GM12878 (cell line): ENCODE results near the gene NUBPL. TPM values are rescaled to one million over a fixed set of nuclear protein-coding genes. Genes with fewer than 3 reads are reported as not detected.

Experiments used
- ATAC-seq: fragments of 200-7000 bp; cut with Tn5 transposase; 3 replicates; pipeline ENCODE4 v1.9.1; 2020; ENCODE audit warnings: mild to moderate bottlenecking, moderate library complexity
- BruUV-seq: library from RNA; stranded (reverse); fragments of 400-500 nt; replicated peaks from 2 replicates; lab custom pipeline; 2021; lab: Mats Ljungman, UMichigan
- CTCF ChIA-PET: fragments of 300-600 bp; sonication (Branson Sonifier 250); formaldehyde crosslinking; extraction: SDS; loops from one replicate; lab custom pipeline; 2021; ENCODE audit warnings: inconsistent platforms; lab: Yijun Ruan, JAX
- POLR2A ChIA-PET: fragments of 350-600 bp; formaldehyde crosslinking; extraction: SDS; loops from one replicate; lab custom pipeline; 2021; ENCODE audit warnings: inconsistent platforms; lab: Charles Lee
- RAD21 ChIA-PET: fragments of 300-600 bp; sonication (Branson Sonifier 250); formaldehyde crosslinking; loops from one replicate; lab custom pipeline; 2023; ENCODE audit warnings: antibody characterized with exemption; ENCODE audit not compliant: unreplicated experiment; lab: Charles Lee
- SMC1A ChIA-PET: fragments of 300-600 bp; sonication (Branson Sonifier 250); formaldehyde crosslinking; loops from one replicate; lab custom pipeline; 2023; ENCODE audit not compliant: unreplicated experiment, uncharacterized antibody; lab: Charles Lee
- DNase-seq: peaks from one replicate; pipeline ENCODE4 v3.0.0-alpha.2; 2011; ENCODE audit warnings: low read depth, low spot score
- FAIRE-seq: peaks from 3 replicates; lab custom pipeline; 2011; peaks lifted over from hg19 to GRCh38; lab: Jason Lieb, UNC
- H2AFZ ChIP-seq: 2 replicates; pipeline ENCODE4 v1.6.0; 2011; ENCODE audit warnings: low read depth, low read length, control low read depth; ENCODE audit not compliant: control insufficient read depth
- H3K27ac ChIP-seq: 2 replicates; pipeline ENCODE4 v1.5.1; 2011; ENCODE audit warnings: control low read depth; ENCODE audit not compliant: control insufficient read depth, insufficient read depth
- H3K27me3 ChIP-seq, 2 experiments: replicated peaks in 1 of 2; 2 replicates each; pipeline versions ENCODE4 v1.6.0 to v1.6.1; 2011; ENCODE audit warnings: low read length in 1 of 2; ENCODE audit not compliant: control insufficient read depth in 2 of 2, insufficient read depth in 2 of 2
- H3K36me3 ChIP-seq, 2 experiments: 2 replicates each; pipeline ENCODE4 v1.5.1; 2011; ENCODE audit warnings: low read length in 1 of 2; ENCODE audit not compliant: control insufficient read depth in 2 of 2, insufficient read depth in 2 of 2
- H3K4me1 ChIP-seq: 2 replicates; pipeline ENCODE4 v1.6.1; 2011; ENCODE audit warnings: mild to moderate bottlenecking, low read length, moderate library complexity, mixed read lengths; ENCODE audit not compliant: control insufficient read depth, insufficient read depth
- H3K4me2 ChIP-seq: 2 replicates; pipeline ENCODE4 v1.6.0; 2011; ENCODE audit warnings: control low read depth; ENCODE audit not compliant: control insufficient read depth, insufficient read depth
- H3K4me3 ChIP-seq: fragments of 200-600 bp; sonication (generic); 2 replicates; pipeline ENCODE4 v1.5.1; 2016
- H3K79me2 ChIP-seq: 2 replicates; pipeline ENCODE4 v1.6.0; 2011; ENCODE audit warnings: low read length; ENCODE audit not compliant: control insufficient read depth, insufficient read depth
- H3K9ac ChIP-seq: 2 replicates; pipeline ENCODE4 v1.8.0; 2011; ENCODE audit warnings: low read length, control low read depth, mixed read lengths; ENCODE audit not compliant: control insufficient read depth, insufficient read depth
- H3K9me3 ChIP-seq: replicated peaks from 3 replicates; pipeline ENCODE4 v1.5.1; 2011; ENCODE audit warnings: mild to moderate bottlenecking, low read length; ENCODE audit not compliant: control insufficient read depth, insufficient read depth
- H4K20me1 ChIP-seq: 2 replicates; pipeline ENCODE4 v1.6.0; 2011; ENCODE audit not compliant: control insufficient read depth, insufficient read depth
- CBX5 ChIP-seq: sonication (generic); IDR thresholded peaks from 2 replicates; pipeline ENCODE4 v1.6.1; 2016; ENCODE audit warnings: low read depth, moderate library complexity, mild to moderate bottlenecking, inconsistent platforms
- CREM ChIP-seq: IDR thresholded peaks from 2 replicates; pipeline ENCODE4 v1.6.1; 2014; ENCODE audit warnings: antibody characterized with exemption, low read depth
- FOS ChIP-seq: IDR thresholded peaks from 3 replicates; pipeline ENCODE4 v1.6.1; 2011; ENCODE audit warnings: borderline replicate concordance; ENCODE audit not compliant: insufficient read length; ENCODE audit errors: extremely low read depth
- FOXM1 ChIP-seq: IDR thresholded peaks from 2 replicates; pipeline ENCODE4 v1.6.1; 2012; ENCODE audit warnings: low read depth, mild to moderate bottlenecking, inconsistent platforms, low read length, moderate library complexity
- HCFC1 ChIP-seq: fragments of 150-350 bp; IDR thresholded peaks from 2 replicates; pipeline ENCODE4 v1.6.1; 2014; ENCODE audit warnings: low read length
- NBN ChIP-seq: fragments of 450-650 bp; IDR thresholded peaks from 2 replicates; pipeline ENCODE4 v1.6.1; 2016
- RBBP5 ChIP-seq: fragments of 200-600 bp; sonication (generic); conservative IDR thresholded peaks from 2 replicates; pipeline ENCODE4 v1.6.1; 2016
- SUPT20H ChIP-seq: IDR thresholded peaks from 2 replicates; pipeline ENCODE4 v1.6.1; 2011; ENCODE audit warnings: low read depth, mild to moderate bottlenecking, low read length, moderate library complexity, borderline replicate concordance; ENCODE audit not compliant: control insufficient read depth
- WGBS: methylation state at CpG from one replicate; pipeline ENCODE4 v1.1.6; 2016; ENCODE audit warnings: low lambda C conversion rate; ENCODE audit not compliant: insufficient replicate concordance, insufficient coverage; ENCODE audit errors: missing lambda C conversion rate; 5-methylcytosine and 5-hydroxymethylcytosine counted together
- in situ Hi-C: fragments of 300-500 bp; cut with MboI; formaldehyde crosslinking; loops from 9 replicates; pipeline ENCODE4 v1.14.3; 2018; ENCODE audit warnings: mixed read lengths
- intact Hi-C: fragments of 100-400 bp; cut with micrococcal nuclease; formaldehyde crosslinking; loops from one replicate; pipeline ENCODE4 v1.14.2; 2022; ENCODE audit not compliant: unreplicated experiment
- polyA plus RNA-seq, 11 experiments: library from polyadenylated mRNA; depleted of rRNA in 4 of 11; unstranded in 6 of 11; stranded (reverse) in 5 of 11; fragments of >200 nt; fragmentation: Nextera tagmentation in 4 of 11; fragmentation: Illumina TruSeq in 1 of 11; extraction: Ambion mirVana in 4 of 11; extraction: Trizol in 1 of 11; gene quantifications; 1 replicate in 1 of 11; 2 replicates in 10 of 11; pipeline versions ENCODE4 v1.2.1 to v1.2.3, GENCODE V29; 2011 to 2016; ENCODE audit warnings: inconsistent platforms in 2 of 11, missing spikeins in 2 of 11, low read depth in 1 of 11
- total RNA-seq, 4 experiments: library from RNA; depleted of rRNA in 3 of 4; stranded (reverse); fragments of >200 nt in 3 of 4; fragmentation: Illumina TruSeq in 1 of 4; extraction: Trizol in 1 of 4; gene quantifications; 2 replicates each; pipeline versions ENCODE4 v1.2.1 to v1.2.3, GENCODE V29; 2013 to 2021

The NUBPL gene
- total and polyA plus RNA-seq, 10 of the 15 experiments (the other 5 are each of a cell fraction or from before 2014, with no cell fraction given): 3.4 to 11.6 (median 8.1) TPM

- ATAC-seq: no peak
- WGBS: 43% methylated on average over 4 of the region's 4 CpGs
- ChIA-PET RAD21 (no interaction called here), POLR2A (no interaction called here), SMC1A (no interaction called here), CTCF (no interaction called here)
- in situ Hi-C loops: no loop called here
- BruUV-seq: no TSS peak
- H4K20me1 ChIP-seq: no peaks in the 10 kb centered on the region
- no peak for DNase-seq
- no peaks in the 10 kb centered on the region for H3K27me3 ChIP-seq
- no peak overlapping the region for H3K4me3 ChIP-seq
- H3K79me2 ChIP-seq: no peaks in the 10 kb centered on the region
- H3K9me3 ChIP-seq: no peaks in the 10 kb centered on the region; the same call in 2 of the 3 replicates
- H3K4me1 ChIP-seq: no peaks in the 10 kb centered on the region
- no peak overlapping the region for H3K27ac ChIP-seq
- no peak overlapping the region for H2AFZ ChIP-seq
- H3K9ac ChIP-seq: no peak overlapping the region
- TF ChIP-seq NBN: no peak
- no peak overlapping the region for H3K4me2 ChIP-seq
- FAIRE-seq: no peak
- intact Hi-C loops: no loop called here
- H3K36me3 ChIP-seq: no peaks in the 10 kb centered on the region
Observed at GRCh38 chr14:31777312-31777711, 216.1 kb downstream of the NUBPL start.

GRCh38 chr14:31781578-31781977 is 220.4 kb downstream of the NUBPL start:
- no peak for ATAC-seq
- H3K36me3 ChIP-seq: no peaks in the 10 kb centered on the region
- RAD21 ChIA-PET: no interaction called here
- POLR2A ChIA-PET: no interaction called here
- no peaks in the 10 kb centered on the region; the same call in 2 of the 3 replicates for H3K9me3 ChIP-seq
- H3K27me3 ChIP-seq: no peaks in the 10 kb centered on the region
- TF ChIP-seq FOS (no peak), HCFC1 (no peak), FOXM1 (no peak), CBX5 (no peak), RBBP5 (no peak), SUPT20H (no peak), CREM (no peak)
- no peak overlapping the region for H3K9ac ChIP-seq
- SMC1A ChIA-PET: no interaction called here
- H4K20me1 ChIP-seq: no peaks in the 10 kb centered on the region
- no peak for DNase-seq
- CTCF ChIA-PET: no interaction called here
- in situ Hi-C loops (no loop called here), intact Hi-C loops (no loop called here)
- H3K4me2 ChIP-seq: no peak overlapping the region
- no peaks in the 10 kb centered on the region for H3K79me2 ChIP-seq
- no peak overlapping the region for H3K4me3 ChIP-seq
- no peaks in the 10 kb centered on the region for H3K4me1 ChIP-seq
- 100% methylated on average over 1 of the region's 1 CpG for WGBS
- no peak overlapping the region for H3K27ac ChIP-seq
- H2AFZ ChIP-seq: no peak overlapping the region
- no TSS peak for BruUV-seq
- FAIRE-seq: no peak
